ENCODE results near the gene SCNN1B.
"Not testable (repeated sequence)": the region's sequence is repeated elsewhere in the genome, so short reads cannot be mapped to it uniquely, and the experiment has no call there.

Gene SCNN1B

GRCh38 chr16:23384878-23385277 lies 82.8 kb downstream of the SCNN1B start:
- DNase-seq: no peak

GRCh38 chr16:23385441-23385840 lies 83.3 kb downstream of the SCNN1B start:
- DNase-seq: no peak

- DNase-seq: no peak
Observed at GRCh38 chr16:23387666-23388065, 85.6 kb downstream of the SCNN1B start.

GRCh38 chr16:23388786-23389185 lies 86.7 kb downstream of the SCNN1B start:
- DNase-seq: no peak

- no peak for DNase-seq
Observed at GRCh38 chr16:23389201-23389600, 87.1 kb downstream of the SCNN1B start.

- not testable (repeated sequence) for DNase-seq
Observed at GRCh38 chr16:23389936-23390335, 87.8 kb downstream of the SCNN1B start.

GRCh38 chr16:23391381-23392222 lies 89.5 kb downstream of the SCNN1B start:
- no peak for DNase-seq

- DNase-seq: no peak
Observed at GRCh38 chr16:23392223-23392600, 90.1 kb downstream of the SCNN1B start.

- no peak for DNase-seq
Observed at GRCh38 chr16:23394141-23394831, 92.2 kb downstream of the SCNN1B start.

GRCh38 chr16:23395732-23396131 lies 93.6 kb downstream of the SCNN1B start:
- no peak for DNase-seq

GRCh38 chr16:23397464-23397863 lies 95.4 kb downstream of the SCNN1B start:
- DNase-seq: no peak

GRCh38 chr16:23398987-23399805 lies 97.1 kb downstream of the SCNN1B start:
- DNase-seq: no peak

- not testable (repeated sequence) for DNase-seq
Observed at GRCh38 chr16:23400447-23400846, 98.3 kb downstream of the SCNN1B start.

- no peak for DNase-seq
Observed at GRCh38 chr16:23401139-23401538, 99.0 kb downstream of the SCNN1B start.

- no peak for DNase-seq
Observed at GRCh38 chr16:23402100-23402499, 100.0 kb downstream of the SCNN1B start.

- no peak for DNase-seq
Observed at GRCh38 chr16:23403547-23403946, 101.4 kb downstream of the SCNN1B start.

GRCh38 chr16:23406024-23406423 lies 103.9 kb downstream of the SCNN1B start:
- no peak for DNase-seq

- DNase-seq: no peak
Observed at GRCh38 chr16:23406546-23407240, 104.6 kb downstream of the SCNN1B start.

GRCh38 chr16:23407436-23408127 lies 105.5 kb downstream of the SCNN1B start:
- DNase-seq: no peak

- DNase-seq: no peak
Observed at GRCh38 chr16:23408242-23408822, 106.2 kb downstream of the SCNN1B start.

- DNase-seq: no peak
Observed at GRCh38 chr16:23408823-23409298, 106.8 kb downstream of the SCNN1B start.

- DNase-seq: no peak
Observed at GRCh38 chr16:23409522-23409921, 107.4 kb downstream of the SCNN1B start.
